HCT116 (cell line): ENCODE measurements around the gene STRBP.

Experiments used
- ATF3 ChIP-seq: IDR thresholded peaks from 2 replicates; pipeline ENCODE4 v1.6.1; 2012
- CTCF ChIP-seq, 3 experiments: fragments of 200-600 bp in 1 of 3; sonication (generic) in 1 of 3; IDR thresholded peaks in 2 of 3; conservative IDR thresholded peaks in 1 of 3; 2 replicates each; pipeline ENCODE4 v1.5.1; 2012 to 2017; ENCODE audit warnings: low read depth in 2 of 3, low read length in 2 of 3, antibody characterized with exemption in 1 of 3, borderline replicate concordance in 1 of 3, control low read depth in 1 of 3, mild to moderate bottlenecking in 1 of 3, mixed read lengths in 1 of 3, mixed run types in 1 of 3, moderate library complexity in 1 of 3; ENCODE audit not compliant: insufficient read depth in 1 of 3
- EGR1 ChIP-seq: IDR thresholded peaks from 2 replicates; pipeline ENCODE4 v1.6.1; 2012; ENCODE audit warnings: low read depth
- EZH2 ChIP-seq: fragments of 200-600 bp; sonication (generic); IDR thresholded peaks from 2 replicates; pipeline ENCODE4 v1.6.1; 2017; ENCODE audit warnings: antibody characterized with exemption, mixed run types
- EZH2phosphoT487 ChIP-seq: fragments of 200-600 bp; IDR thresholded peaks from 2 replicates; pipeline ENCODE4 v1.6.1; 2018; ENCODE audit warnings: antibody characterized with exemption, borderline replicate concordance
- MAX ChIP-seq: IDR thresholded peaks from 2 replicates; pipeline ENCODE4 v1.6.1; 2012
- POLR2A ChIP-seq: IDR thresholded peaks from 2 replicates; pipeline ENCODE4 v1.7.0; 2011; ENCODE audit warnings: borderline replicate concordance; ENCODE audit not compliant: insufficient read depth, insufficient read length; ENCODE audit errors: extremely low read depth
- POLR2AphosphoS5 ChIP-seq: IDR thresholded peaks from 2 replicates; pipeline ENCODE4 v1.6.1; 2011; ENCODE audit warnings: mild to moderate bottlenecking, low read depth, low read length, moderate library complexity
- RAD21 ChIP-seq: IDR thresholded peaks from 2 replicates; pipeline ENCODE4 v1.6.1; 2012; ENCODE audit warnings: low read depth, mild to moderate bottlenecking
- SRF ChIP-seq: IDR thresholded peaks from 2 replicates; pipeline ENCODE4 v1.6.1; 2012; ENCODE audit warnings: low read depth
- ZFX ChIP-seq: fragments of 450-650 bp; IDR thresholded peaks from 2 replicates; pipeline ENCODE4 v1.6.1; 2017

GRCh38 chr9:123129423-123129822 is 139.0 kb downstream of the STRBP start:
- TF ChIP-seq POLR2A, result no peak
- no peak for TF ChIP-seq RAD21
- TF ChIP-seq CTCF (IDR thresholded peaks at IDR 0.05 in 2 of 3, conservative IDR thresholded peaks at IDR 0.05 in 1 of 3; ENCODE audit: borderline replicate concordance in 1 of 3, insufficient read depth in 1 of 3, low read depth in 2 of 3, low read length in 2 of 3), result no peak
- TF ChIP-seq ATF3, result no peak
- no peak for TF ChIP-seq EZH2phosphoT487
- TF ChIP-seq EGR1, result no peak
- TF ChIP-seq EZH2, result no peak
- TF ChIP-seq POLR2AphosphoS5, result no peak
- no peak for TF ChIP-seq MAX
- no peak for TF ChIP-seq SRF
- no peak for TF ChIP-seq ZFX
